Gastrocnemius medialis (tissue), 4 donors: ENCODE results near the gene FFAR2.

Experiments
- POLR2A ChIP-seq, 2 donors: fragments of 450-650 bp; IDR thresholded peaks; one replicate each; pipeline ENCODE4 v1.6.1; 2017; ENCODE audit warnings: antibody characterized with exemption in 2 of 2, mild to moderate bottlenecking in 2 of 2, moderate library complexity in 2 of 2
- TF ChIP-seq, protein P1 (sequence below), 5 experiments: fragments of 450-650 bp in 3 of 5; fragments of 200-600 bp in 2 of 5; sonication (generic) in 2 of 5; IDR thresholded peaks in 4 of 5; conservative IDR thresholded peaks in 1 of 5; 1 replicate in 4 of 5; 2 replicates in 1 of 5; pipeline ENCODE4 v1.5.1; 2016 to 2019; ENCODE audit warnings: antibody characterized with exemption in 5 of 5, mild to moderate bottlenecking in 3 of 5, moderate library complexity in 3 of 5

DNA sequence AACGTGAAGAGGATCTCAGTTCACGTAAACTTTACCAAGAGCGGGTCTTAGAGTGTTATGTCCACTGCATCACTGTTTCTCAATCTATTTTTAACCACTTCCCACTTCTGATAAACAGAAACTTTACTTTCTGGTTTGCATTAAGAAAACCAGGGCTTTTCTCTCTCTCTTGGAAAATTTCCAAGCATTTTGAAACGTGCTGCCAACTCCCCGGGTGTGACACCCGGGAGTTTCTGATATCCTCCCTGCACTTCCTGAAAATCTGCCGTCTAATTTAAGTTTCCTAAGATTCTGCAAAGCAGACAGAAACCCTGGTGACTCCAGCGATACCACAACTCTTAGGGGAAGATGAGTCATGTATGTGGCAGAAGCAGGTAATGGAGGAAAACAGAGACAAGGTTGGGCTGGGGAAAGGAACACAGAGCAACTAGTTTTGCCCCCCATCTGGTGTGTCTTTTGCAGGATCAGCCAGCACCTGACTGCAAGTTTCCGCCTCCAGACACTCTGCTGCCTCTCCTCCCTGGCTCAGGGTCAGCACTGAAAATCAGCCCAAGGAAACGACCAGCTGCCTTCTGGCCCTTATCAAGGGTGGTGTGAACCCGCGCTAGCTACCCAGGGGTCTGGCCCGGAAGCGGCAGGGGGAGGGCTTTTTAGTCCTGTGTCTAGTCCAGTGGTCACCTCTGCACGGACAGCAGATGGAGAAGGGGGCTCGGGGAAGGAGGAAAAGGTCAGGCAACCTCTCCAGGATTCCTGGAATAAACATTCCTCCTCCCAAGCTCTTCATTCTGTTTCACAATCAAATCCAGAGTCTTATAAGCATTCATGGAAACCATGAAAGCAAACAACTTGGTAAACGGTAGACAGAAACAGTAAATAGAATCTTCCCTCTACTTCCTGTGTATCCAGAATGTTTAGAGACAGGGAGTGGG, 11.3 kb upstream of the FFAR2 start:
- no peak for TF ChIP-seq POLR2A (IDR thresholded peaks at IDR 0.05)
- TF ChIP-seq, protein P1, sequence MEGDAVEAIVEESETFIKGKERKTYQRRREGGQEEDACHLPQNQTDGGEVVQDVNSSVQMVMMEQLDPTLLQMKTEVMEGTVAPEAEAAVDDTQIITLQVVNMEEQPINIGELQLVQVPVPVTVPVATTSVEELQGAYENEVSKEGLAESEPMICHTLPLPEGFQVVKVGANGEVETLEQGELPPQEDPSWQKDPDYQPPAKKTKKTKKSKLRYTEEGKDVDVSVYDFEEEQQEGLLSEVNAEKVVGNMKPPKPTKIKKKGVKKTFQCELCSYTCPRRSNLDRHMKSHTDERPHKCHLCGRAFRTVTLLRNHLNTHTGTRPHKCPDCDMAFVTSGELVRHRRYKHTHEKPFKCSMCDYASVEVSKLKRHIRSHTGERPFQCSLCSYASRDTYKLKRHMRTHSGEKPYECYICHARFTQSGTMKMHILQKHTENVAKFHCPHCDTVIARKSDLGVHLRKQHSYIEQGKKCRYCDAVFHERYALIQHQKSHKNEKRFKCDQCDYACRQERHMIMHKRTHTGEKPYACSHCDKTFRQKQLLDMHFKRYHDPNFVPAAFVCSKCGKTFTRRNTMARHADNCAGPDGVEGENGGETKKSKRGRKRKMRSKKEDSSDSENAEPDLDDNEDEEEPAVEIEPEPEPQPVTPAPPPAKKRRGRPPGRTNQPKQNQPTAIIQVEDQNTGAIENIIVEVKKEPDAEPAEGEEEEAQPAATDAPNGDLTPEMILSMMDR (IDR thresholded peaks at IDR 0.05 in 4 of 5, conservative IDR thresholded peaks at IDR 0.05 in 1 of 5) = no peak
